Epithelial cell of proximal tubule (primary cell): ENCODE results near the gene RAB9B. TPM values are rescaled to one million over a fixed set of nuclear protein-coding genes. Genes with fewer than 3 reads are reported as not detected.

ENCODE experiments used
- DNase-seq: peaks from one replicate; pipeline ENCODE4 v3.0.0-alpha.2; 2011; ENCODE audit warnings: low read depth
- H3K4me3 ChIP-seq: 2 replicates; pipeline ENCODE4 v1.5.1; 2011; ENCODE audit warnings: low read depth, mild to moderate bottlenecking, low read length
- CTCF ChIP-seq: conservative IDR thresholded peaks from 2 replicates; pipeline ENCODE4 v1.5.1; 2012; ENCODE audit warnings: low read depth, mild to moderate bottlenecking, low read length
- total RNA-seq: library from RNA; depleted of rRNA; stranded (reverse); fragments of >200 nt; gene quantifications from 2 replicates; pipeline ENCODE4 v1.2.3, GENCODE V29; 2015

Gene RAB9B
- total RNA-seq, 1 donor from 2014 or later, result 0.40 TPM

GRCh38 chrX:103811858-103812257 lies 20.2 kb downstream of the RAB9B start:
- H3K4me3 ChIP-seq, result no peak overlapping the region
- no peak for TF ChIP-seq CTCF
- no peak for DNase-seq

- no peak for TF ChIP-seq CTCF
- H3K4me3 ChIP-seq, result no peak overlapping the region
- DNase-seq, result no peak
Observed at GRCh38 chrX:103806862-103807474, 25.1 kb downstream of the RAB9B start.

GRCh38 chrX:103805860-103806259 lies 26.2 kb downstream of the RAB9B start:
- H3K4me3 ChIP-seq, result no peak overlapping the region
- DNase-seq, result no peak
- no peak for TF ChIP-seq CTCF

- no peak for TF ChIP-seq CTCF
- no peak overlapping the region for H3K4me3 ChIP-seq
Observed at GRCh38 chrX:103800318-103800717, 31.7 kb downstream of the RAB9B start.

GRCh38 chrX:103797691-103798090 lies 34.4 kb downstream of the RAB9B start:
- no peak overlapping the region for H3K4me3 ChIP-seq
- TF ChIP-seq CTCF, result no peak
- DNase-seq, result no peak

More at GRCh38 chrX:103800318-103800717, 31.7 kb downstream of the RAB9B start:
- no peak for DNase-seq

GRCh38 chrX:103794119-103794518 lies 37.9 kb downstream of the RAB9B start:
- DNase-seq, result no peak
- no peak overlapping the region for H3K4me3 ChIP-seq
- no peak for TF ChIP-seq CTCF

GRCh38 chrX:103793545-103793940 lies 38.5 kb downstream of the RAB9B start:
- no peak for DNase-seq

More at GRCh38 chrX:103793545-103793940, 38.5 kb downstream of the RAB9B start:
- H3K4me3 ChIP-seq, result no peak overlapping the region
- TF ChIP-seq CTCF, result no peak
